Daoy (cell line): ENCODE data around the gene CRBN. TPM values are rescaled to one million over a fixed set of nuclear protein-coding genes. Genes with fewer than 3 reads are reported as not detected.

Source experiments
- DNase-seq: peaks from one replicate; pipeline ENCODE4 v3.0.0-alpha.2; 2015; ENCODE audit warnings: low read depth
- total RNA-seq: library from RNA; depleted of rRNA; stranded (reverse); fragments of >200 nt; shearing (Covaris generic); gene quantifications from 2 replicates; pipeline ENCODE4 v1.2.3, GENCODE V29; 2014

Gene CRBN
- total RNA-seq, 1 experiment from 2014 or later = 51.8 TPM

GRCh38 chr3:3172627-3173026, 6.9 kb downstream of the CRBN start:
- DNase-seq = no peak

- no peak for DNase-seq
Measured at GRCh38 chr3:3170998-3171397, 8.5 kb downstream of the CRBN start.

- no peak for DNase-seq
Measured at GRCh38 chr3:3165650-3166049, 13.8 kb downstream of the CRBN start.

GRCh38 chr3:3165241-3165640, 14.2 kb downstream of the CRBN start:
- no peak for DNase-seq

- no peak for DNase-seq
Measured at GRCh38 chr3:3160826-3161225, 18.7 kb downstream of the CRBN start.

GRCh38 chr3:3157484-3157883, 22.0 kb downstream of the CRBN start:
- no peak for DNase-seq

GRCh38 chr3:3154879-3155610, 24.4 kb downstream of the CRBN start:
- DNase-seq = no peak

GRCh38 chr3:3151513-3151912, 28.0 kb downstream of the CRBN start:
- DNase-seq = no peak

GRCh38 chr3:3149560-3149959, 29.9 kb downstream of the CRBN start:
- DNase-seq = no peak

GRCh38 chr3:3145831-3146230, 33.7 kb downstream of the CRBN start:
- DNase-seq = no peak

GRCh38 chr3:3141939-3142338, 37.6 kb downstream of the CRBN start:
- no peak for DNase-seq

- DNase-seq = no peak
Measured at GRCh38 chr3:3137526-3137925, 42.0 kb downstream of the CRBN start.

GRCh38 chr3:3134750-3135448, 44.6 kb downstream of the CRBN start:
- DNase-seq = no peak

GRCh38 chr3:3133500-3133899, 46.0 kb downstream of the CRBN start:
- DNase-seq = no peak

- DNase-seq = no peak
Measured at GRCh38 chr3:3129579-3129978, 49.9 kb downstream of the CRBN start.

GRCh38 chr3:3127432-3128010, 52.0 kb downstream of the CRBN start:
- DNase-seq = peak; percentile 9

- DNase-seq = peak; percentile 96
Measured at GRCh38 chr3:3126477-3127431, 52.7 kb downstream of the CRBN start, which contains the start of gene TRNT1. Gene TRNT1 (plus strand): TSS chr3:3126940. CDS start chr3:3129041, 2,101 bp downstream.

GRCh38 chr3:3125977-3126376, 53.5 kb downstream of the CRBN start:
- no peak for DNase-seq

GRCh38 chr3:3119393-3119851, 60.1 kb downstream of the CRBN start:
- peak; percentile 22 for DNase-seq

- no peak for DNase-seq
Measured at GRCh38 chr3:3117651-3118050, 61.8 kb downstream of the CRBN start.

GRCh38 chr3:3113042-3113709, 66.3 kb downstream of the CRBN start:
- no peak for DNase-seq
